Measurements from ENCODE around the gene RHCE.
"Not testable (repeated sequence)": the region's sequence is repeated elsewhere in the genome, so short reads cannot be mapped to it uniquely, and the experiment has no call there.

The RHCE gene

DNA sequence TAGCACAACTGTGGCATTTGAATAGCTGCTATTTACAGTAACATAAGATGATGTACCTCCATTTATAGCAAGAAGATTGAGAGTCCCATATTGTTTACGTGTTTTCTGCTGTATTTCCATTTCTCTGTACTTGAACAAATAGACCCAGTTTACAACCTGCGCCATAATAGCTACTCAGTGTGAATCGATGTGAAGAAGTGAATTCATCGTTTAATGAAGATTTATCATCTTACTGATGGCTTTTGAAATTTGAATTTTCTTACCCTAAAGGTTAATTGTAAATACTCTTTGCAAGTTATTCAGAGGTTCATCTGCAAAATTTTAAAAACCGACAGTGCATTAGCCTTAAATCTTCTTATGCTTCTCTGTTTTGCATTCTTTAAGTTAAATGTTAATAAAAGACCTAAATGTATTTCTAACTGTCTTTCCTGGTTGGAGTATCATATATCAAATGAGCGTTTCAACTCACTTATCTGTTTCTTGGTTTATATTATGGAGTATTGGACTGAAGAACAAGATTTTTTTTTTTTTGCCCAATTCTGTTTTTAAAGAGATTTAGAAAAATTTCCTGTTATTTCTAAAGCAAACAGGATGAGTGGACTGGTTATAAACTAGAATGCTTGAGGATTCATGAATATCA is 12.2 kb upstream of the RHCE start:
- DNase-seq (ENCODE audit: low read depth, low spot score): no peak

DNA sequence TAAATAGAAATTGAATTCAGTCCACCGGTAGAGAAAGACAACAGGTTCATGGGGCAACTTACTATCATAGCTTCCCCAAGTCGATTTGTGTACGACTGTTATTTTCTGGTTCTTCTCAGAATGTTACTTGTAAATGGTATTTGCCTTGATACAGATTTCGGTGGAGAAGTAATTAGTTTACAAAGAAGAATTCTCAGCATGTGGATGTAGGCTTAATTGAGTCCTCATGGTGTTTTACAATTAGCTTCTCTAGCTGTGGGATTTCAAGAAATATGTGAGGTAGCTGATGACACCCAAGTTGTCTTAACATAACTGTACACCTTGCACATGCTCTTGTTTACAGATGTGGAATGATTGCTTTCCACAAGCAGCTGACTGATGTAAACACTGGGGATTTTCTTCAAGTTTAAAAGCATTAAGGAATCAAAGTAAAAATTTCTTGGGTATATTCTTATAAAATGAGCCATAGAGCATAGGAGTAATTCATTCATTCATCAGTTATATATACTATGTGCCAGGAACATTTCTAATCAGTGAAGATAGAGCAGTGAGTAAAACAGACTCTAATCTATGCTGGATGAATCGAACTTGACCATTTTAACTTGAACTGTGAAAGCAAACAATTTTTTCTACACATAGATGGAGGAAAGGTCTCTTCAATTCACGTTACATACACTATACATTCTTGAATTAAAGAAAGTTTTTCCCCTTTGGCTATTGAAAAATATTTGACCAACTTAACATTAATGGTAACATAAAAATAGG is 11.5 kb upstream of the RHCE start:
- DNase-seq (ENCODE audit: low read depth, low spot score): no peak

DNA sequence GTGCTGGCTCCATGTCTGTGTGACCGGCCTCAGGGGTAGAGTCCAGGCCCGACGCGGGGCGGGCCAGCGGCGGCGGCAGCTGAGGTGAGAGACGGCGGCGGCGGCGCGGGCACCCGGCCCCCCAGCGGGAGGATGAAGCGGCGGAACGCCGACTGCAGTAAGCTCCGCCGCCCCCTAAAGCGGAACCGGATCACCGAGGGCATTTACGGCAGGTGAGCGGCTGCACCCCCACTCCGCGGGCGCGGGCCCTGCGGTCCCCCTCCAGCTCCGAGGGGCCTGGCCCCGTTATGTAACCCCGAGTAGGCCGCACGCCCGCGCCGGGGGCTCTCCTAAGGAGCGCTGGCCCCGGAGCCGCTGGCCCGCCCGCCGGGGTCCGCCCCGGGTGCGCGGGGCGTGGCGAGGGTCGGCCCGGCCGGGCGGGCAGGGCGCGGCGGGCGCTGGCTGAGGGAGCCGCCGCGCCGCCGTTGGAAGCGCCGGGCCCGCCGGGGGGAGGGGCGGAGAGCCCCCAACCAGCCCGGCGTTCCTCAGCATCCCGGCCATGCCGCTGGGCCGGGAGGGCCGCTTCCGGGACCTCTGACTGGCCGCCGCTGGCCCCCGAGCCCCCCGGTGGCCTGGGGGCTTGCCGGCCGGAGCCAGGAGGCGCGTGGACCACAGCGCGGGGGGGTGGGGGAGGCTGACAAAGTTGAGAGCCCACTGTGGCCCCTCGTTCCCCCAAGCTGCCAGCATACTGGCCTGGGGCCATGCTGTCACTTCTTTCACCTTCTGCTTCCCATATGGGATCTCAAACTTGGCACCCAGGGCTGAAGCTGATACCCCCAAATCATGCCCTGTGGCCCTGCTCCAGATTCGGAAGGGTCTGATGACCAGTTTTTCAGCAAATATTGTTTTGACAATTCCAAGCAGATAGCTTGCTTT is 10.6 kb upstream of the RHCE start:
- no peak for DNase-seq (ENCODE audit: low read depth, low spot score)

DNA sequence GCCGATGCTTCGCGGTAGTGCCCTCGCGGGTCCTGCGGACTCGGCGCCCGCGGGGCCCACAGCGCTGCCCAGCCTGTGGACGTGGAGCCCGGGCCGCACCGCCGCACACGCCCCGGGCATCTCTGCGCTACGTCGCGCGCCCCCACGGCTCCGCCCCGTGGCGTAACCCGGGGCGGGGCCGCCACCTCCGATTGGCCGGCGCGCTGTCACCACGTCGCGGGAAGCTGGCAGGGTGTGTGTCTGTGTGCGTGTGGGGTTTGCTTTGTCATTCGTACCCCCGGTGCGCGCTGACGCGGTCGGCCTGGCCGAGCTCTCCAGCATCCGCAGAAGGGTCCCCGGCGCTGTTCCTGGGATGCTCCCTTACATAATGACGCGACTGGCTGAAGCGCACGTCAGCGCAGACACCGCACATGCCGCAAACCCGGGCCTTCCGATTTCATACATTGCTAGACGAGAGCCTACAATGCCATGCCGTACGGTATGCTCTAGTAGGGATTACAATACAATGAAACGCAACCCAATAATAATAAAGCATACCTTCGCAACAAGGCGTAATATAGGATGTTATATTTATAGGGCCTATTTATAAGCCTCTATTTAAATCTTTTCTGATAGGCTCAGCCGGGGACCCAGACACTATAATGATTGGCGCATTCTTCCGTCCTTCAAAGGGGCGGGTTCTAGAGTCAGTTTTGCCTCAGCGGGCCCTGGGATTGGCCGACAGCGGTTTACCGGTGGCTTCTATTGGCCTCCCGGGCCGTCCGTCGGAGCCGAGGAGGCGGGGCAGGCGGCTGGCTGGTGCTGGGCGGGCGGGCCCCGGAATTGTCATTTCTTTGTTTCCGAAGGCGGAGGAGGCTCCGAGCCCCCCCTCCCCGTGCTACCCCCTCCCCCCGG is 9.7 kb upstream of the RHCE start, which contains the start of gene MACO1:
TSS of gene MACO1 (plus strand) at position 825 of the 894 bp plus-strand sequence. CDS start 202 bp downstream, outside the sequence.
- peak; percentile 99 for DNase-seq (ENCODE audit: low read depth, low spot score)

DNA sequence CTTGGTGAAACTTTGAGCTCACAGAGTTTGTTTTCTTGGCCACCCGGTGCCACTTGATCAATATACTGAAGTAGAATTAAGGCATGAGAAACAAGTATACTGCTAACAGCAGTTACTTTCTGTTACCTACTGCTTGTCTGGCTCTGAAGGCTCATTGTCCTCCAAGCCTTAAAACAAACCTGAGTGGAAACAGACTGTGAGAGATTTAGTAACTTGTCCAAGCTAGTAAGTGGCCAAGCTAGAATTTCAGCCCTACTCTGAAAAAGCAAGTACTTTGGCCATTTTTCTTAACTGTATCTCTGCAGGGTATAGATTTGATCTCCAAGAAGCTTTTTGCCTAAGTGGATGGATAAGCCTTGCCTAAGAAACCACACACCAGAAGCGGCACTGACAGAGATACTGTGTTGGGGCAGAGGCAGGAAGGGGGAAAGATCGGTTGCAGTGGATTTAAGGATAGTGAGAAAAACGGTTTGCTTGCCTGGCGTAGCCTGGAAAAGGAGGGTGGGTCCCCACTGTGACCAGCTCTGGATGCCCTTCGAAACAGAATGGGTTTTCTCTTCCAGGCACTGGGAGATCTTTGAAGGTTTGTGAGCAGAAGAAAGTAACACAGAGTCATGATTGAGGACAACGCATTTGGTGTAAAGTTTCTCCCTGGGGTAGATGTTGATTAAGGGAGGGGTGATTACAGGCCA is 8.0 kb upstream of the RHCE start:
- DNase-seq (ENCODE audit: low read depth, low spot score): no peak

DNA sequence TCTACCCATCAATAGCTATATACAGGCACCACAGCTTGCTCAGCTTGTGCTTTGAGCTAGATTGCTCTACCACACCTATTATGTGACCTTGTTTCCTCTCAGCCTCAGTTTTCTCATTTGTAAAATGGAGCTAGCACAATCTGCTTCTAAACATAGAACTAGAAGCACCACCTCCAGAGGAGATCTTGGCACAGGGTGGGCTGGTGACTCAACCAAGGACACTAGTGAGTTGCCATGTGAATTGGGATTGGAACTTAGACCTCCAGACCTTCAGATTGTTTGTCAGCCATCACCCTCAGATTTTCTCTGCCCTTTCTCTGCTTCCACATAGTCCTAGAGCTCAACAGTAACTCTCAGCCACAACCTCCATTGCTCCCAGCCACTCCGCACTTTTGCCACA is 7.1 kb upstream of the RHCE start:
- no peak for DNase-seq (ENCODE audit: low read depth, low spot score)

DNA sequence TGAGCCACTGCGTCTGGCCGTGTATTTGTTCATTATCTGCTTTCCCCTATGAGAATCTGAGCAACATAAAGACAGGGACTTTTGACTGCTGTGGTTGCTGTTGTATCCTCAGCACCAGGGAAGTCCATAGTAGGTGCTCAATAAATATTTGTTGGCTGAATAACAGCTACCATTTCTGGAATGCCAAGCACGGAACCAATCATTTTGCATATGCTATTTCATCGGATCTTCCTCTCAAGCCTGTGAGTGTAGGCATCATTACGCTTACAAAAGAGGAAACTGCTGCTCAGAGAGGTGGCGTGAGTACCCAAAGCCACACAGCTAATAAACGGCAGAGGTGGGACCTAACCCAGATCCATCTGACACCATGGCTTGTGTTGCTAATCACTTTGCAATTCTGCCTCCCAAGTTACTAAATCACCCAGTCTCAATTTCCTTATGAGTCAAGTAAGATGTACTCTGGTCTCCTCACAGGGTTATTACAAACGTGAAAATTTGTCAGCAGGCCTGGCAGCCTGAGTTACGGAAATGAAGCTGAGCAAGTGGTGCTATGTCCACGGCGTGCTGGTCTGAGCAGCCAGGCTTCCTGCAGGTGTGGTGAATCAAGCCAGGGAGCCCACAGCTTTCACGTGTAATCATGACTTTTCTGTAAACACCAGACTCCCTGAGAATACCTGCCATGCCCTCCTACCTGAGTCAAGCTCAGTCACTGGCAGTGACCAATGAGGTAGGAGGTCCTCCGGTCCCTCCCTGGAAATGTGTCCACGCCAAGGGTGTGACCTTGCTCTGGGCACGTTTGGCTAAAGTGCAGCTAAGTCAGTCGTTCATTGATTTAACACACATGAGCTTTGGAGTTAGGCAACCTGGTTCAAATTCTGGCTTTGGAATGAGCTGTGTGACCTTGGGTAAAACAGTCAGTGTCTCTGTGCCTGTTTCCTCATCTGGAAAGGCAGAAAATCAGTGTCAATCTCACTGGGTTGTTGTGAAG is 4.8 kb upstream of the RHCE start:
- DNase-seq (ENCODE audit: low read depth, low spot score): no peak

DNA sequence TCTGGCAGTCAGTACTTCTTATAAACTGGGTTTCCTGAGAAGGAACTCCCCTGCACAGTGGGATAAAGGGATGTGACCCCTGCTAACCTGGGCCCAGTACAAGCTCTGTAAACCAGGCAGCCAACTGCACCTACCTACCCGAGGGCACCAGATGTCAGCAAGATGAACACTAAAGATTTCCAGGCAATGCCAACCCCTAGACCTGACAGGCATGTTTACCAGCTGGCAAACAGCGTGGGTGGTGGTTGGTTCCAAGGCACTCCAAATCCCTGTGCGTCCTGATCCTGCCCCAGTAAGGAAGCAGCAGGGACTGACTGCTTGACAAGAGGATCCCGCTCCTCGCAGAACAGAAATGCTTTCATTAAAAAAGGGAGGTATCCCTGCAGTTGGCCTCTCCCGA is 2.6 kb upstream of the RHCE start:
- DNase-seq (ENCODE audit: low read depth, low spot score): not testable (repeated sequence)

DNA sequence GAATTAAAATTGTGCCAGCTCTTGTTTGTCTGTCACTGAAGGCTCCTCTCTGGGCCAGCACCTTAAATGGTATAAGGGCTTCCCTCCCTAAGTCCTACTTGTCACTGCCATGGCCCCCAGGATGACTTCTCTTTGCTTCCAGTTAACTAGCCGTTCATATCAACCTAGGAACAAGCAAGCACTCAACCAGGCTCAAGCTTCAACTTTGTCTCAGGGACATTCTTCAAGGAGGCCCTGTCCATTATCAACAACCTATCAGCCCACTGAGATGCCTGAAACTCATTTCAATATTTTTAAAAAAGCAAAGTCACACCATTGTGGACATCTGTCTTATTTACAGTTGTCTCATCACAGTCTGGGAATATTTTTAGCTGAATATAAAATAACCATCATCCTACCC is 1.3 kb downstream of the RHCE start:
- DNase-seq (ENCODE audit: low read depth, low spot score): not testable (repeated sequence)

DNA sequence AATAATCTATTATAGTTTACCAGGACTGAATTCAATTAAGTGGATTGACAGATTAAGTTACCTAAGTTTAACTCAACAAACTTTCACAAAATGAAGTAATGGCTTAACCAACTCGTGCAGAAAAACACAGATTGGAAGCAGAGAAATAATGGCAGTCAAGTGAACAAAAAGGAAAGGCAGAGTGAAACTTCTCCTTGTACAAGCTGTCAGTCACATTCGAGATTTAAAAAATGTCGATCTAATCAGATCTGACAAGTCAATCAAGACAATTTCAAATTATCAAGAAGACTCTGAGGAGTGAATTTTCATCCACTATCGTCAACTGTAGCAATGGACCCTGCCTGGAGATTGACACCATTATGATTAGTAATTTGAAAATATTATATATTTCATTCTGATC is 3.3 kb downstream of the RHCE start:
- not testable (repeated sequence) for DNase-seq (ENCODE audit: low read depth, low spot score)

DNA sequence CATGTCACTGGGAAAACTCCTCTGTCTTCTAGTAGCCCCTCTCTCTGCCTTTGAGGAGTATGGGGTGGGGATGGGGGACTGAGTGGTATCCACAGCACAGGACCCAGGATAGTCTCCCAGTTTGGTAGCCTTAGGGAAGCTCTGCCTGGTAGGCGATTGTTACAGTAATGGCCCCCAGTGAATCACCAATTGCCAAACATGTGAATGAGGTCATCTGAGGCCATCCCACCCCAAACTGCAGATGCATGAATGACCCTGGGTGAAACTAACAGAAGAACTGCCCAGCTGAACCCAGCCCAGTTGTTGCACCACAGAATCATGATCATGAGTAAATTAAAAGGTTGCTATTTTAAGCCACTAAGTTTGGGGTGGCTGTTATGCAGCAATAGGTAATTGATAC is 6.0 kb downstream of the RHCE start:
- not testable (repeated sequence) for DNase-seq (ENCODE audit: low read depth, low spot score)

DNA sequence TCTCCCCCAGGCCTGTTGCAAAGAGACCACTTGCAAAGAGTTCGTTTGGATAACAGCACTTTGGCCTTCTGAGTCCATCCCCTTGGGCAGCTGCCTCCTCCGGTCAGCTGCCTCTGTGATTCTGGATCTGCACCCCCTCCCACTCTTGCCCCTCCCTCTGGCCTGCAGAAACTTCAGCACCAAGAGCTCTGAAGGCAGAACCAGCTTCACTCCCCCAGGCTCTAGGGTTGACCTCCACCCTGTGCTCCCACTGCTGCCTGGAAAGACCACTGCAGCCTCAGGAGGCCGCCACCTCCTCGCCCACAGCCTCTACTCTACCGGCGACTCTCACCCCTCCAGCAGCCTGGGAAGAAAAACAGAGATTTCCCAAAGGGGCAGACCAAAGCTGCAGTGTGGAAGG is 6.5 kb downstream of the RHCE start:
- not testable (repeated sequence) for DNase-seq (ENCODE audit: low read depth, low spot score)

DNA sequence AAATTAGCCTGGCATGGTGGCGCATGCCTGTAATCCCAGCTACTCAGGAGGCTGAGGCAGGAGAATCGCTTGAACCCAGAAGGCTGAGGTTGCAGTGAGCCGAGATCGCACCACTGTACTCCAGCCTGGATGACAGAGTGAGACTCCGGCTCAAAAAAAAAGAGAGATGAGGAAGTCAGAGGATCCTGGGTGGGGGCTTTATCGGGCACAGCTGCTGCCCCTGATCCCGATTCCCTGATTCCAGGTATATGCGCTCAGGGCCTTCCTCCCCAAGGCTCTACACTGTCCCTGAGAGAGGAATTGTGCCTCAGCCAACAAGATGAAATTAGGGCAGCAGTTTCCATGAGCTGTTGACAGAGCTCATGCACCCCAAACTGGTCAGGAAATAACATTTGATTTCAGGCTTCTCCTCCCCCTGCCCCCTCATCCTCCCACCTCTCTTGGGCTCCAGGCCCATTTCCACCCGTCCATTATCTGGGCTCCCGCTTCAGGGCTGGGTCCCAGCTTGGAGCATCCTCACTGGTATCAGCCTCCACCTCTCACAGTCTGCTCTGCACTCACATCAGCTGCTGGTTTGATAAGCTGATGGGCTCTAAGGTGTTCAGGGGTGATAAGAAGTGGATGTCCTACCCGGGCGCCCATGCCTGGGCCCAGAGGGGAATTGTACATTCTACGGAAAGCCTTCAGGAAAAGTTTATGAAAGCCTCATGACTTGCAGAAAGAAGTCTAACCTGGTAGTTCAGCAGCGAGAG is 7.6 kb downstream of the RHCE start:
- not testable (repeated sequence) for DNase-seq (ENCODE audit: low read depth, low spot score)

DNA sequence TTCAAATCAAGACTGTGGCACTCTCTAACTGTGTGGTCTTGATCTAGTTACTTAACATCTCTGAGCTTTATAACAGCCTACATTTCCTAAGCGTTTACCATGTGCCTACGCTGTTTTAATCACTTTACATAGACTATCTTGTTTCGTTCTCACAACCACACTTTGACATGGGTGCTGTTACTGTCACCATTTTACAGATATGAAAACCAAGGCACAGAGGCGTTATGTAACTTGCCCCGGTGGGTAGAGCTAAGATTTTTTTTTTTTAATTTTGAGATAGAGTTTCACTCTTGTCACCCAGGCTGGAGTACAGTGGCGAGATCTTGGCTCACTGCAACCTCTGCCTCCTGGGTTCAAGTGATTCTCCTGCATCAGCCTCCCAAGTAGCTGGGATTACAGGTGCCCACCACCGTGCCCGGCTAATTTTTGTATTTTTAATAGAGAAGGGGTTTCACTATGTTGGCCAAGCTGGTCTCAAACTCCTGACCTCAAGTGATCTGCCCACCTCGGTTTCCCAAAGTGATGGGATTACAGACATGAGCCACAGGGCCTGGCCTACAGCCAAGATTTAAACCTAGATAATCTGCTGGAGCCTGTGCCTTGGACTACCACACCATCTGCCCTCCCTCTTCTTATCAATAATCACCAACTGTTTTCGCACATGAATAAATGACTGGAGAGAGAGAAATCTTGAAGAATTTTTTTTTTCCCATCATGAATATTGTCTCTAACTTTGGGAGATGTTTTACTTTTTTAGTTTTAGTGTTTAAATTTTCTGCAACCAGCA is 10.8 kb downstream of the RHCE start:
- DNase-seq (ENCODE audit: low read depth, low spot score): not testable (repeated sequence)

DNA sequence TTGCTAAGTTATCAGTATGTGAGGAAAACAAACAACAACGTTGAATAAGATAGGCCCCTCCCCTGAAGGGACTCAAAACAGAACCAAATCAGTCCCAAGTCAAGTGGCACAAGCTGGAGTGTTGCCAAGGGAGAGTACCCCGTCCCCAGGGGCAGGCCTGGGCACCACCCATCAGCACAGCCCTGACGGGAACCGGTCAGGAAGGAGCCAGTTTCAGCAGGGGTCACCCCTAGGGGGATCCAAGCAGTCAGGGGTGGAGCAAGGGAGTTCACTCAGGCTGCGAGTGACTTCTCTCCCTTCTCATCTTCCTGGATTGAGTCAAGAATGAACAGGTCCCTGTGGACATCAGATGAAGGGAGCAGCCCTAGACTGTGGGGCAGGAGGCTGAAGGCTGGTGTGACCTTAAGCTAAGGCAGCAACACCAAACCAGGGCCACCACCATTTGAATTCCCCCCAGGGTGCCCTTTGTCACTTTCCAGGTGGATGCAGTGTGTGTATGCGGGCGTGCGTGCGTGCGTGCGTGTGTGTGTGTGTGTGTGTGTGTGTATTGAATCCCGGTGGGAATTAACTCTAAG is 14.8 kb downstream of the RHCE start:
- DNase-seq (ENCODE audit: low read depth, low spot score): not testable (repeated sequence)

DNA sequence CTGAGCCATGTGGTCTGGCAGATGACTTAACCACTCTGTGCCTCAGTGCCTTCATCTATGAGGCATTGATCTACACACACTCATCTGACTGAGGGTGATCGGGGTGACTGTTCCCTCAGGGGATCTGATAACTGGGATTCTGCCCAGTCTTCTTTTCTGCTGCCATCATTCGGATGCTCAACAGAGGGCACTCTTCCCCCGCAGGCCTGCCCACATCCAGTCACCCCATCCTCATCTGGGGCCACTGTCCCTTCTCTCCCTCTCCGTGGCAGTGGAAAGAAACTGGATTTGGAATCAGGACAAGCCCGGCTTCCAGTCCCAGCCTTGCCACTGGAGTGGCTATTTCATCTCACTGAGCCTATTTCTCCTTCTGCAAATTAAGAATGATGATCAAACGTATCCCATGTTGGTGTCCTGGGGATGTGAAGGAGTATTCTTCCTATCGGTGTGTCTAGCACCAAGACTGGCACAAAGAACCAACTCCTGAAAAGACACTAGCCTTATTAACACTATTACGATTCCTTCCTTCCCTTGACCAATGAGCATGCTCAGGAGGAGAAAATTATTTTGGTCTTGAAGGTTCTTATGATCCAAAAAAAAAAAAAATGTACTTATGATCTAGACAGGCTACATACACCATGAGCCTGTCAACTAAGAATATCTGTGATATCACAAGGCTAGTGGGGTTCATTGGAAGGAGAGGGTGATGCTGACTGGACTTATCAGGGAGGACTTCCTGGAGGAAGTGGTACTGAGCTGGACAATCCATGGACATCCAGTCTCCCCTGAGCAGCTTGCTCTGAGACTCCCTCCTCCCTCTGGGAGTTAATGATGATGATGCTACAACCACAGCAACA is 17.4 kb downstream of the RHCE start:
- not testable (repeated sequence) for DNase-seq (ENCODE audit: low read depth, low spot score)

Measured in astrocyte of the hippocampus (primary cell).